T-helper 2 cell treated with Interferon-gamma antibody and Interleukin-4, amounts not matched to agents 100 ng/mL and 5 ng/mL, for 36 hours (primary cell): ENCODE data around the gene SSR1. TPM values are rescaled to one million over a fixed set of nuclear protein-coding genes. Genes with fewer than 3 reads are reported as not detected.
"Not testable (repeated sequence)": the region's sequence is repeated elsewhere in the genome, so short reads cannot be mapped to it uniquely, and the experiment has no call there.

ENCODE experiments used
- intact Hi-C: fragments of 100-400 bp; cut with micrococcal nuclease; formaldehyde crosslinking; loops from one replicate; pipeline ENCODE4 v1.15.1; 2023
- total RNA-seq: library from RNA; stranded (reverse); gene quantifications from 2 replicates; pipeline ENCODE4 v1.2.3, GENCODE V29; 2022

Gene SSR1
- 198 and 210 TPM in 2 replicates for total RNA-seq

DNA sequence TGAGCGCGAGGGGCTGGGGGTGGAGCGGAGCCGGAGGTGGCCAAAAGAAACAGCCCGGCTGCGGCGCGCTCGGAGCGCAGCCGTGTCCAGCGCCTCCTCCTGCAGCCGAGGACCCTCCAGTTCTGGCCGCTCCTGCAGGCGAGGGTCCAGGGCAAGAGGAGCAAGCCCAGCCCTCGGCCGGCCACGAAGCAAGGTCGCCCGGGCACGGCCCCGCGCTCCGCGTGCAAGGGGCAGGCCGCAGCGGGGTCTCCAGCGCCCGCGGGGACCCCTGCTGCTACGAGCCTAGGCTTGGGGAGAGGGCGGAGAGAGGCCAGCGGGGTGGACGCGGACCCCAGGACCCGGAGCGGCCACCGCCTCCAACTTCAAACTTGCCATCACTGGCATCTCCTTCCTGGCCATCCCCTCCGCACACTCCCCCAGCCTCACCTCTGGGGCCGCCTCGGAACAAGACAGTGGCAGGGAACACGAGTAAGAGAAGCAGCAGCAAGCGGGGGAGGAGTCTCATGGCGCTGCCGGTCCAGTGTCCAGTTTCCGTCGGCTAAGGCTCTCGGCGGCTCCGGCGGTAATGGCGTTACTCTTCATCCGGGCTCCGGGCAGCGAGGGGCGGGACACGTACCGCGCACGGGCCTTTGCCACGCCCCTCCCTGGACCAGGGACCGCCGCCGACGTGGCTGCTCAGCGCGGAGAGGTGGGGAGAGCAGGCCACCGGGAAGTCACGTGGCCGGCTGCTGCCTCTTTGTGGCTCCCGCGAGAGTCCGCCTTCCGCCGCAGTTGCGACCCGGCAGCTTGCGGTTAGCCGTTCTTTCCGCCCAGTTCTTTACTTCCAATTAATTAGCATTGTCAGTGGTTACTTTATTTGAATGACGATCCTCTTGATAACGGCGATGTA lies at the start of gene SSR1:
Gene SSR1, minus strand, starts transcription at position 584 of the 889 bp plus-strand sequence. Its CDS starts 79 bp downstream, at position 505.
- intact Hi-C loops, result loop anchor here (1.0 to 5.0 kb wide), 7 partner anchors 76 to 789 kb away; partner anchors contain the start of genes BLOC1S5, CAGE1, EEF1E1 and RIOK1

DNA sequence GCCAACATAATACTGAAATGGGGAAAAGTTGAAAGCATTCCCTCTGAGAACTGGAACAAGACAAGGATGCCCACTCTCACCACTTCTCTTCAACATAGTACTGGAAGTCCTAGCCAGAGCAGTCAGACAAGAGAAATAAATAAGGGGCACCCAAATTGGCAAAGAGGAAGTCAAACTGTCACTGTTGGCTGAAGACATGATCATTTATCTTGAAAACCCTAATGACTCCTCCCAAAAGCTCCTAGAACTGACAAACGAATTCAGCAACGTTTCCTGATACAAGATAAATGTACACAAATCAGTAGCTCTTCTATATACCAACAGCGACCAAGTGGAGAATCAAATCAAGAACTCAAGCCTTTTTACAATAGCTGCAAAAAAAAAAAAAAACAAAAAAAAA lies 38.9 kb upstream of the SSR1 start:
- intact Hi-C loops, result not testable (repeated sequence)

DNA sequence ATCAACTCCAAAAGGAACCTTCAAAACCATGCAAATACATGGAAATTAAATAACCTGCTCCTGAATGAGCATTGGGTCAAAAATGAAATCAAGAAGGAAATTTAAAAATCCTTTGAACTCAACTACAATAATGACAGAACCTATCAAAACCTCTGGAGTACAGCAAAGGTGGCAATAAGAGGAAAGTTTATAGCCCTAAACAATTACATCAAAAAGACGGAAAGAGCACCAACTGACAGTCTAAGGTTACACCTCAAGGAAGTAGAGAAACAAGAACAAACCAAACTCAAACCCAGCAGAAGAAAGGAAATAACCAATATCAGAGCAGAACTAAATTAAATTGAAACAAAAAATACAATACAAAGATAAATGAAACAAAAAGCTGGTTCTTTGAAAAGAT lies 37.6 kb upstream of the SSR1 start:
- intact Hi-C loops, result not testable (repeated sequence)

DNA sequence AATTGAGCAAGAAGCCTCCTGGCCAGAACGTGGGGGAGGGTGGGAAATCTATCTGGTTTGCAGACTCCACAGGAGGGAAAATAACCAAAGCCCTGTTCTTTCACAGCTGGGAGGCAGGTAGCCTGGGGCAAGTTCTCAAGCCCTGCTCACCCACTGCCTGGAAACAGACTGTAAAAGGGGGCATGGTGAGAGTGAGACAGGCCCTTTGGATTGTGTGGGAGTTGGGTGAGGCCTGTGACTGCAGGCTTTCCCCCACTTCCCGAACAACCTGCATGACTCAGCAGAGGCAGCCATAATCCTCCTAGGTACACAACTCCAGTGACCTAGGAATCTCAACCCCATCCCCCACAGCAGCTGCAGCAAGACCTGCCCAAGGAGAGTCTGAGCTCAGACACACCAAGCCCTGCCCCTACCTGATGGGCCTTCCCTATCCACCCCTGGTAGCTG lies 34.6 kb upstream of the SSR1 start:
- intact Hi-C loops, result not testable (repeated sequence)

DNA sequence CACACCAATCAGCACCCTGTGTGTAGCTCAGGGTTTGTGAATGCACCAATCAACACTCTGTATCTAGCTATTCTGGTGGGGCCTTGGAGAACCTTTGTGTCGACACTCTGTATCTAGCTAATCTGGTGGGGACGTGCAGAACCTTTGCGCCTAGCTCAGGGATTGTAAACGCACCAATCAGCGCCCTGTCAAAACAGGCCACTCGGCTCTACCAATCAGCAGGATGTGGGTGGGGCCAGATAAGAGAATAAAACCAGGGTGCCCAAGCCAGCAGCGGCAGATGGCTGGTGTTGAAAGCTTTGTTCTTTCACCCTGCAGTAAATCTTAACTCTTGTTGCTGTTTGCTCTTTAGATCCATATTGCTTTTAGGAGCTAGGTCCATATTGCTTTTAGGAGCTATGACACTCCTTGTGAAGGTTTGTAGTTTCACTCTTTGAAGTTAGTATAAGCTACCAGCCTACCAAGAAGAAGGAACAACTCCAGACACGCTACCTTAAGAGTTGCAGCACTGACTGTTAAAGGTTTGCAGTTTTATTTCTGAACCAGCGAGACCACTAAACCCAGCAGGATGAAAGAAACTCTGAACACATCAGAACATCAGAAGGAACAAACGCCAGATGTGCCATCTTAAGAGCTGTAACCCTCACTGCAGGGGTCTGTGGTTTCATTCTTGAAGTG lies 31.9 kb upstream of the SSR1 start:
- intact Hi-C loops, result not testable (repeated sequence)

DNA sequence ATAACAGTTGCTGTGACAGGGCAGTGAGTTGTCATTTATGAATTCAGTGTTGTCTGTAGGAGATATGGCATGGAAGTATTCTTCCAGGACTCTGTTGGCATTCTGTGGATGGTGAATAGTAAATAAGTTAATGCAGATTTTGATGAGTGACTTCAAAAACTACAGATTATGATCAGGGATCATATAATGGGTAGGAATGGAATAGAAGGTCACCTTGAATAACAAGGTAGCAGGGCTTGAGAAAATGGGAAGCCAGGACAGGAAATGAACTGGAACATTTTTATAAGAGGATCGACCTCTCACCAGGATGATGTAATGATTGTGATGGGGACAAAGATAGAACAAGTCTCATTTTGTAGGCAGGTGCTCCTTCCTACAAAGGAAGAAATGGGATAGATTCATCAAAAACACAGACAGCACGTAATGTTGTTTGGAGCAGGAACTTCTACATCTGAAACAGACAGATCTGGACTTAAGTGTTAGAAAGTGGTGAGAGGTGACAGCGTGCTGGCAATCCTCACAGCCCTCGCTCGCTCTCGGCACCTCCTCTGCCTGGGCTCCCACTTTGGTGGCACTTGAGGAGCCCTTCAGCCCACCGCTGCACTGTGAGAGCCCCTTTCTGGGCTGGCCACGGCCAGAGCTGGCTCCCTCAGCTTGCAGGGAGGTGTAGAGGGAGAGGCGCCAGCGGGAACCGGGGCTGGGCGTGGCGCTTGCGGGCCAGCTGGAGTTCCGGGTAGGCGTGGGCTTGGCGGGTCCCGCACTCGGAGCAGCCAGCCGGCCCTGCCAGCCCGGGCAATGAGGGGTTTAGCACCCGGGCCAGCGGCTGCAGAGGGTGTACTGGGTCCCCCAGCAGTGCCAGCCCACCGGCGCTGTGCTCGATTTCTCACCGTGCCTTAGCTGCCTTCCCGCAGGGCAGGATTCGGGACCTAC lies 30.8 kb upstream of the SSR1 start:
- intact Hi-C loops, result no loop called here

DNA sequence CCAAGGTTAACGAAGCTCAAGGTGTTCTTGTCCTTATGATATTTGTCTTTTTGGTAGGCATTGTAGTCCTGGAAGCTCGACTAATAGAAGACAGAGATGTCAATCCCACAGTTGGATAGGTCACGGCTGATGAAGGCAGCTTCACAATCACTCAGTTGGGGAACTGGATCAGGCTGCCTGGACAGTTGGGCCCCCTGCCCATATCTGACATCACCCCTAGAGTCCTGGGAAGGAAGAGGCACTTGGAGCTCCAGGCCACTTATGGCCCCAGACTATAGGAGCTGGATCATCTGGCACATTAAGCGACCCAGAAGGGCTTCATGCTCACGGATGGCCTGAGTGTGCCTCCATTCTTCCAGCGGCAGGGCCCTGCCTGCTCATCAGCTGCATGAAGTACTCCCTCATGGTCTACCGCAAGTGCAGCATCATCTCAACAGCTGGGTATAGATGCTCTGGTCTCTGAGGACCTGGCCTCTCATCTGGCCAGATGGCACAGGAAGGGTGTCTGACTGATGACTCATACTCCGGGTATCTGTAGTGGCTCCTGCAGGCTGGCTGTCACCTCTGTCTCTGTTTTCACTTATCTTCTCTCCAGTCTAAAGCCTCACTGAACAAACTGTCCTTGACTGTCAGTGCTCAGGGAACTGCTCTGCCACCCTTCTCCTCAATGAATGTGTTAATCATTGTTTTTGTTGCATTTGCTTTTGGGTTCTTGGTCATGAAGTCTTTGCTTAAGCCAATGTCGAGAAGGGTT lies 29.2 kb upstream of the SSR1 start:
- intact Hi-C loops, result no loop called here

DNA sequence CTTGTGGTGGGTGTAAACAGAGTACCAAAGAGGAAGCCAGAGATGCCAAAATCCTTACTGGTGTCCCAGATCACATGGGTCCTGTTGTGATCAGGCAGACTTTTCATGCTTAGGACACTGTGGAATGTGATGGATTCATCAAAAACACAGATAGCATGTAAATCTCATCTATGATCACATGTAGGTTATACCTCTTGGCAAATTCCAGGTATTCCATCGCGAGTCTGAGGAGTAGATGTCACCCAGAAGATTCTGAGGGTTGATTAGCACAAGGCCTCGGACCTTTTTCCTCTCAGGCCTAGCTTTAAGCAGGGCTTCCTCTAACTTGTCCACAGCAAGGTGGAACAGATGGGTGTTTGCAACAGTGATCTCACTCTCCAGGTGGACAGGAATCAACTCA lies 28.3 kb upstream of the SSR1 start:
- intact Hi-C loops, result no loop called here

DNA sequence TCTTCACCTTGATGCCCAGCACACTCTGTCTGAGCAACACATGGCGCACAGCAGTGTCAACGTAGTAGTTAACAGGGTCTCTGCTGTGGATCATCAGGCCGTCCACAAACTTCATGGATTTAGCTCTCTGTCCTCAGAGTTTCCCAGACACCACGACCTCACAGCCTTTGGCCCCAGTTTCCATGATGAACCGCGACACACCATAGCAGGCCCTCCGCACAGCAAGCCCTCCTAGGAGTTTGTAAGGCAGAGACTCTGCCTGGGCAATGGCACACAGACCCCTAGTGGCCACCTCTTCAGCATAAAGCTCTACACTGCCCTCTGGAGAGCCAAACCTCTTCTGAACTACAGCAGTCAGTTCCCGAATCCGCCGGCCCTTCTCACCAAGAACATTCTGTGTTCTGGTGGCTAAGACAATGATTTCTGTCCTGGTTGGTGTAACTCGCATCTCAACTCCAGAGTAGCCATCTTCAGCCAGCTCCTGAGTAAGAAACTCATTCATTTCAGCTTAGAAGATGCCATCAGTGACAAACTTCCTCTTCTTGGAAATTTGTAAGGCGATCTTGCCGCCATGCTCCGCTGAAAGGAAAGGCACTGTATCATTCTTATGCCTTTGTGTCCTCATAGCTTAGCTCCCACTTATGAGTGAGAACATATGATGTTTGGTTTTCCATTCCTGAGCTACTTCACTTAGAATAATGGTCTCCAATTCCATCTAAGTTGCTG lies 26.2 kb upstream of the SSR1 start:
- intact Hi-C loops, result not testable (repeated sequence)

DNA sequence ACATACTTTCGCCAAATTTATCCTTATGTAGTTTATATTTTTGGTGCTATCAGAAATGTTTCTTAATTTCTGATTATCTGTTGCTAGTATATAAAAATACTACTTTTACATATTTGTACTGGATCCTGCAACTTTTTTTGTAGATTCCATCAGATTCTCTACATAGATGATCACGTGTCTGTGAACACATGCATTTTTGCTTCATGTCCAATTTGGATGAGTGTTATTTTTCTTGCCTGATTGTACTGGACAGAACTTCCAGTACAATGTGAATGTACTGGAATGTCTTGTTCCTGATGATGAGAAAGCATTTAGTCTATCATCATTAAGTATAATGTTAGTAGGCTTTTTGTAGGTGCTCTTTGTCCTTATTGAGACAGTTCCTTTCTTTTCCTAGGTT lies 25.0 kb upstream of the SSR1 start:
- intact Hi-C loops, result no loop called here

DNA sequence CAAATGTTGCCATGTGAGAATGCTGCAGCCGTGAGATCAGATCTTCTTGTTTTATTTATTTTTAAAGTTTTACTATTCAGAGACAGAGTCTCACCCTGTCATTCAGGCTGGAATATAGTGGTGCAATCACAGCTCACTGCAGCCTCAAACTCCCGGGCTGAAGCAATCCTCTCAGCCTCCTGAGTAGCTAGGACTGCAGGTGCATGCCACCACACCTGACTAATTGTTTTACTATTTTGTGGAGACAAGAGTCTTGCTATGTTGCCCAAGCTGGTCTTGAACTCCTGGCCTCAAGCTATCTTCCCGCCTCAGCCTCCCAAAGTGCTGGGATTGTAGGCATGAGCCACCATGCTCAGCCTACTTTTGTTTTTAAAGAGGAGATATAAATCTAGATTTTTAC lies 22.5 kb upstream of the SSR1 start:
- intact Hi-C loops, result no loop called here

DNA sequence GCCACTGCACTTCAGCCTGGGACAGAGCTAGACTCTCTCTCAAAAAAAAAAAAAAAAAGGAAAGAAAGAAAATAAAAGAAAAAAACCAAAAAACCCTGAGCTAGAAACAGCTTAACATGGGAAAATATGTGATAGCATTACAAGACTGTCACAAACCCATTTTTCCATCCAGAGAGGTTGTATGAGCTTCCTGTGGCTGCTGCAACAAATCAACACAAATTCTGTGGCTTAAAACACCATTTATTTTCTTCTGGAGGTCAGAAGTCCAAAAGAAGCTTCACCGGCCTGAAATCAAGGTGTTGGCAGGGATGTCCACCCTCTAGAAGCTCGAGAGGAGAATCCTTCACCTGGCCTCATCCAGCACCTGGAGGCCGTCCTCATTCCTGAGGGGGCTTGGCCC lies 21.7 kb upstream of the SSR1 start:
- intact Hi-C loops, result no loop called here

DNA sequence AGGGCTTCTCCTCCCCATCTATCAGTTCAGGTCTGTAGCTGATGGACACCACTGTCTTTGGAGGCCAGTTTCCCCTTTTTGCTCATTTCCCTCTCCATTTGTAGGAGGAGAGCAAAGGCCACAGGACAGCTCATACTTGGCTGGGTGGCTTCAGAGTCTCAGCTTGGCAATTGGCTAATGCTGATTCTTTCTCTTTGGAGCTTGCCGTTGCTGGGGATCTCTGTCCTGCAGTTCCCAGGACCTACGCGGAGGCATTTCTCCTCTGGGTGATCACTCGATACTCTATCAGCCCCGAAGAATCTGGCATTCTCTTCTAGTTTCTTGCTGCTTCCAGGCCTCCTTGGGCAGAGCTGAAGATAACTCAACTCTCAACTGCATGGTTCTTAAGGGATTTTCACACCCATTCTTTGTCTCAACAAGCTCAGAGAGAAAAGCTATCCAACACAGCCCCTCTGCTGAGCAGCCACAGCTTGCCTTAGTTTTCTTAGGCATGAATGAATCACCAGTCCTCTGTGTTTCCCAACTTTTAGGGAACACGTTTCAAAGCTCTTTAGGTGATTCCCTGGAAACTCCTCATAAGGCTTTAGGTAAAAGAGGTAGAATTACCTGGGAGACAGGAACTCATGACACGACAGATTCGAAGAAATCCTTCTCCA lies 19.2 kb upstream of the SSR1 start:
- intact Hi-C loops, result no loop called here

DNA sequence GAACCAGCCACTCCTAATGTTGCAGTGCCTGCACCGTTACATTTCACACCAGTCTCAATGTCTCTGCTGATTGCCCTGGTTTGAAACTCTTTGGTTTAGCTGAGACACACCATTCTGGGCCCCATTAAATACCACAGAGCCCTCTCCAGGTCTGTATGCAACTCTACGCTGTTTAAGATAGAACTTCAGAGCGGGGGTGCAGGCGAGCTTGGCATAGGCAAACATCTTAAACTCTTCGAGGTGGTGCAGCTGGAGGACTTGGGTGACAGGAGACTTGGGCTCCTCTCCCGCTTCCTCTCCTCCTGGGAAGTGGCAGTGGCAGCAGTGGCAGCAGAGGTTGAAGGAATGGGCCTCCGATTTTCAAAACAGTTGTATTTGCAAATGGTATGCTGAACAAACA lies 18.5 kb upstream of the SSR1 start:
- intact Hi-C loops, result no loop called here

DNA sequence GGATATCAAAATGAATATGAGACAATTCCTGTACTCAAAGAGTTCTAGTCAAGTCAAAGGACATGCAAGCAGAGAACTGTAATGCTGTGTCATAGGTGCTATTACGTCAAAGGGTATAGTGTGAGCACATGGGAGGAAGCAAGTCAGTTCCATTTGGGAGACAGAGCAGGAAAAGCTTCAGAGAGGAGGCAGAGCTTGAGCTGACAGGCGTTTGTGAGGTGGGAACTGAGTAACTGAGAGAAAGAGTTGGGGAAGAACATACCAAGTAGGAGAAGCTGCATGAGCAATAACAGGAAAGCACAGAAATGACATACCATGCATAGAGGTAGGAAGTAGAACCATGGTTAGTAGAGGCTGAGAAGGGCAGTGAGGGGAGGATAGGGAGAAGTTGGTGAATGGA lies 15.2 kb upstream of the SSR1 start:
- intact Hi-C loops, result no loop called here

DNA sequence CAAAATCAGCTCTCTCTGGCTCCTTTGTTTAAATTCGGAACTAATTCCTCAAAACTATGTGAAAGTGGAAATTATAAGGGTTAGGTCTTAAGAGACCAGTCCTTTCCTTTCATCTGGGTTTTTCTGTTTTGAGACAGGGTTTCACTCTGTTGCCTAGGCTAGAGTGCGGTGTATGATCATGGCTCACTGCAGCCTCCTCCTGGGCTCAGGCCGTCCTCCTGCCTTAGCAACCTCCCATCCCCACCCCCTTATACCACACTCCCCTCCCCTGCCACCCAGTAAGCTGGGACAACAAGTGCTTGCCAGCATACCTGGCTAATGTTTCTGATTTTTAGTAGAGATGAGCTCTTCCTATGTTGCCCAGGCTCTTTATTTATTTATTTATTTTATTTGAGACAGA lies 12.8 kb upstream of the SSR1 start:
- intact Hi-C loops, result no loop called here

DNA sequence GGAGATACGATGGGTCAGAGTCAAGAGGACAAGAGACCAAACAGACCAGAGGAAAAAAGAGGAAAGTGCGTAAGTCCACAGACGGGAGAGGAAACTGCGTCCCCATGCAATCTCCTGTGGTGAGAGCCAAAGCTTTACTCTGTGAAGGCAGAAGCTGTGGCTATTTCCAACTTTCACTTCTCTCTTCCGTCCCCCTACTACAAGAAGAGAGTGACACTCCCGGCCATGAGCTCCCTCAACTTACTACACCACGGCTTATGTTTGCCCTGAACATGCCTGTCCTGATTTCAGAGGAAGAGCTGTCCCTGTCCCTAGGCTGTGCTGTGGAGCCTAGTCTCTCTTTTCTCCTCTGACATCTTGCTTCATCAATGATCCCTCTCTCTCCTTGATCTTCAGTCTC lies 11.5 kb upstream of the SSR1 start:
- intact Hi-C loops, result no loop called here

DNA sequence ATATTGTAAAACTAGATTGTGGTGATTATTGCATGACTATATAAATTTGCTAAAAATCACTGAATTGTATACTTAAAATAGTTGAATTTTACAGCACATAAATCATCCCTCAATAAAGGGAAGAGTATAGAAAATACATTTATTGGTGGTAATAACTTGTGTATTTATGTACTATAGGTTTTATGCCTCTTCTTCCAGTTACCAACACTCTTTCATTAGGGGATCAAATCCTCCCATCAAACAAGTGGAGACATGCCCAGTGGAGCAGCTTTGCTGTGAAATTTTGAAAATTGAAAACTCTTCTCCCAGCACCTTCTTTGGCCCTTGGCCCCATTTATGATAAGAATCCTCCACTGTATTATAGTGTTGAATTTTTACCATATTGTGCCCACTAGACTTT lies 10.1 kb upstream of the SSR1 start:
- intact Hi-C loops, result no loop called here

DNA sequence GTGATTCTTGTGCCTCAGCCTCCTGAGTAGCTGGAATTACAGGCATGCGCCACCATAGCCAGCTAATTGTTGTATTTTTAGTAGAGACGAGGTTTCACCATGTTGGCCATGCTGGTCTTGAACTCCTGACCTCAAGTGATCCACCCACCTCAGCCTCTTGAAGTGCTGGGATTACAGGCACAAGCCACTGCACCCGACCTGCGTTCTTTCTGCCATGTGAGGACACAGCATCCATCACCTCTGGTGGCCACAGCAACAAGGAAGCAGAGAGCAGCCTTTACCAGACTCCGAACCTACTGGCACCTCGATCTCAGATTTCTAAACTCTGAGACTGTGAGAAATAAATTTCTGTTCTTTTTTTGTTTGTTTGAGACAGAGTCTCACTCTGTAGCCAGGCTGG lies 8.9 kb upstream of the SSR1 start:
- intact Hi-C loops, result not testable (repeated sequence)

DNA sequence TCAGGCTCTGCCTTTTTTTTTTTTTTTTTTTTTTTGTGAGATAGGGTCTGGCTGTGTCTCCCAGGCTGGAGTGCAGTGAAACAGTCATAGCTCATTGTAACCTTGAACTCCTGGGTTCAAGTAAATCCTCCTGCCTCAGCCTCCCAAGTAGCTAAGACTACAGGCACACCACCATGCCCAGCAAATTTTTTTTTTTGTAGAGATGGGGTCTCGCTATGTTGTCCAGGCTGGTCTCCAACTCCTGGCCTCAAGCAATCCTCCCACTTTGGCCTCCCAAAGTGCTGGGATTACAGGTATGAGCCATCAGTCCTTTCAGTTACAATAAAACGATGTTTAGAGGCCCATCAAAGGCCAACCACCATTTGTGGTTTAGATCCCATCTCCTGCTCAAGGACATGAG lies 6.4 kb upstream of the SSR1 start:
- intact Hi-C loops, result not testable (repeated sequence)
